Measurements from ENCODE around the gene UBASH3A.
"Not testable (repeated sequence)": the region's sequence is repeated elsewhere in the genome, so short reads cannot be mapped to it uniquely, and the experiment has no call there.

The UBASH3A gene

GRCh38 chr21:42406201-42406621 is 2.5 kb downstream of the UBASH3A start:
- Histone ChIP-seq H3K4me3 (ENCODE audit: low read depth in 1 of 2, low read length in 2 of 2) (no peak overlapping the region), H3K9ac (ENCODE audit: low read length) (no peak overlapping the region)

GRCh38 chr21:42406866-42407265 is 3.2 kb downstream of the UBASH3A start:
- Histone ChIP-seq H3K27ac (ENCODE audit: low read depth, low read length) (no peak overlapping the region), H3K36me3 (ENCODE audit: insufficient read depth, low read length) (no peaks in the 10 kb centered on the region), H3K4me3 (ENCODE audit: low read depth in 1 of 2, low read length in 2 of 2) (no peak overlapping the region), H3K4me1 (ENCODE audit: insufficient read depth, low read length) (no peaks in the 10 kb centered on the region), H3K27me3 (ENCODE audit: control insufficient read depth in 1 of 2, insufficient read depth in 2 of 2, low read length in 2 of 2) (peaks cover 2 to 8% of the 10 kb centered on the region in 2 donors), H3K9ac (ENCODE audit: low read length) (no peak overlapping the region), H3K9me3 (ENCODE audit: low read length) (no peaks in the 10 kb centered on the region)

More at GRCh38 chr21:42406201-42406621, 2.5 kb downstream of the UBASH3A start:
- Histone ChIP-seq H3K27me3 (ENCODE audit: control insufficient read depth in 1 of 2, insufficient read depth in 2 of 2, low read length in 2 of 2) (peaks cover 0 to 2% of the 10 kb centered on the region in 2 donors), H3K9me3 (ENCODE audit: low read length) (no peaks in the 10 kb centered on the region), H3K4me1 (ENCODE audit: insufficient read depth, low read length) (no peaks in the 10 kb centered on the region), H3K36me3 (ENCODE audit: insufficient read depth, low read length) (no peaks in the 10 kb centered on the region), H3K27ac (ENCODE audit: low read depth, low read length) (no peak overlapping the region)

GRCh38 chr21:42407476-42407875 is 3.8 kb downstream of the UBASH3A start:
- H3K4me1 ChIP-seq (ENCODE audit: insufficient read depth, low read length) = no peaks in the 10 kb centered on the region
- H3K4me3 ChIP-seq (ENCODE audit: low read depth in 1 of 2, low read length in 2 of 2) = no peak overlapping the region
- H3K27ac ChIP-seq (ENCODE audit: low read depth, low read length) = no peak overlapping the region
- peaks cover 8% of the 10 kb centered on the region in 2 donors for H3K27me3 ChIP-seq (ENCODE audit: control insufficient read depth in 1 of 2, insufficient read depth in 2 of 2, low read length in 2 of 2)
- no peaks in the 10 kb centered on the region for H3K36me3 ChIP-seq (ENCODE audit: insufficient read depth, low read length)
- no peaks in the 10 kb centered on the region for H3K9me3 ChIP-seq (ENCODE audit: low read length)
- H3K9ac ChIP-seq (ENCODE audit: low read length) = no peak overlapping the region

- not testable (repeated sequence) for H3K4me3 ChIP-seq (ENCODE audit: low read depth in 1 of 2, low read length in 2 of 2); H3K9ac ChIP-seq (ENCODE audit: low read length); H3K9me3 ChIP-seq (ENCODE audit: low read length); H3K27me3 ChIP-seq (ENCODE audit: control insufficient read depth in 1 of 2, insufficient read depth in 2 of 2, low read length in 2 of 2); H3K27ac ChIP-seq (ENCODE audit: low read depth, low read length); H3K4me1 ChIP-seq (ENCODE audit: insufficient read depth, low read length); H3K36me3 ChIP-seq (ENCODE audit: insufficient read depth, low read length)
Observed at GRCh38 chr21:42408718-42409117, 5.0 kb downstream of the UBASH3A start.

GRCh38 chr21:42409366-42409765 is 5.7 kb downstream of the UBASH3A start:
- Histone ChIP-seq H3K27me3 (ENCODE audit: control insufficient read depth in 1 of 2, insufficient read depth in 2 of 2, low read length in 2 of 2) (peaks cover 8 to 9% of the 10 kb centered on the region in 2 donors), H3K4me1 (ENCODE audit: insufficient read depth, low read length) (no peaks in the 10 kb centered on the region), H3K4me3 (ENCODE audit: low read depth in 1 of 2, low read length in 2 of 2) (no peak overlapping the region), H3K36me3 (ENCODE audit: insufficient read depth, low read length) (no peaks in the 10 kb centered on the region), H3K27ac (ENCODE audit: low read depth, low read length) (no peak overlapping the region), H3K9me3 (ENCODE audit: low read length) (no peaks in the 10 kb centered on the region), H3K9ac (ENCODE audit: low read length) (no peak overlapping the region)

- no peak overlapping the region for H3K27ac ChIP-seq (ENCODE audit: low read depth, low read length)
- H3K9ac ChIP-seq (ENCODE audit: low read length) = no peak overlapping the region
- no peak overlapping the region for H3K4me3 ChIP-seq (ENCODE audit: low read depth in 1 of 2, low read length in 2 of 2)
- no peaks in the 10 kb centered on the region for H3K9me3 ChIP-seq (ENCODE audit: low read length)
- no peaks in the 10 kb centered on the region for H3K4me1 ChIP-seq (ENCODE audit: insufficient read depth, low read length)
- H3K27me3 ChIP-seq (ENCODE audit: control insufficient read depth in 1 of 2, insufficient read depth in 2 of 2, low read length in 2 of 2) = peaks cover 8 to 9% of the 10 kb centered on the region in 2 donors
- no peaks in the 10 kb centered on the region for H3K36me3 ChIP-seq (ENCODE audit: insufficient read depth, low read length)
Observed at GRCh38 chr21:42411197-42411869, 7.6 kb downstream of the UBASH3A start.

GRCh38 chr21:42411891-42412635 is 8.4 kb downstream of the UBASH3A start:
- Histone ChIP-seq H3K36me3 (ENCODE audit: insufficient read depth, low read length) (no peaks in the 10 kb centered on the region), H3K4me1 (ENCODE audit: insufficient read depth, low read length) (no peaks in the 10 kb centered on the region), H3K4me3 (ENCODE audit: low read depth in 1 of 2, low read length in 2 of 2) (no peak overlapping the region), H3K27ac (ENCODE audit: low read depth, low read length) (no peak overlapping the region), H3K27me3 (ENCODE audit: control insufficient read depth in 1 of 2, insufficient read depth in 2 of 2, low read length in 2 of 2) (peaks cover 8 to 9% of the 10 kb centered on the region in 2 donors), H3K9ac (ENCODE audit: low read length) (no peak overlapping the region), H3K9me3 (ENCODE audit: low read length) (no peaks in the 10 kb centered on the region)

- no peak overlapping the region for H3K9ac ChIP-seq (ENCODE audit: low read length)
- no peak overlapping the region for H3K4me3 ChIP-seq (ENCODE audit: low read depth in 1 of 2, low read length in 2 of 2)
- H3K9me3 ChIP-seq (ENCODE audit: low read length) = no peaks in the 10 kb centered on the region
- peaks cover 8 to 9% of the 10 kb centered on the region in 2 donors for H3K27me3 ChIP-seq (ENCODE audit: control insufficient read depth in 1 of 2, insufficient read depth in 2 of 2, low read length in 2 of 2)
- no peaks in the 10 kb centered on the region for H3K36me3 ChIP-seq (ENCODE audit: insufficient read depth, low read length)
- H3K4me1 ChIP-seq (ENCODE audit: insufficient read depth, low read length) = no peaks in the 10 kb centered on the region
- no peak overlapping the region for H3K27ac ChIP-seq (ENCODE audit: low read depth, low read length)
Observed at GRCh38 chr21:42412636-42412933, 8.9 kb downstream of the UBASH3A start.

- no peak overlapping the region for H3K4me3 ChIP-seq (ENCODE audit: low read depth in 1 of 2, low read length in 2 of 2)
- H3K9ac ChIP-seq (ENCODE audit: low read length) = no peak overlapping the region
- no peaks in the 10 kb centered on the region for H3K9me3 ChIP-seq (ENCODE audit: low read length)
- H3K27ac ChIP-seq (ENCODE audit: low read depth, low read length) = no peak overlapping the region
- no peaks in the 10 kb centered on the region for H3K4me1 ChIP-seq (ENCODE audit: insufficient read depth, low read length)
- H3K27me3 ChIP-seq (ENCODE audit: control insufficient read depth in 1 of 2, insufficient read depth in 2 of 2, low read length in 2 of 2) = peaks cover 8 to 9% of the 10 kb centered on the region in 2 donors
- H3K36me3 ChIP-seq (ENCODE audit: insufficient read depth, low read length) = no peaks in the 10 kb centered on the region
Observed at GRCh38 chr21:42413093-42413492, 9.4 kb downstream of the UBASH3A start.

GRCh38 chr21:42413500-42413899 is 9.8 kb downstream of the UBASH3A start:
- no peak overlapping the region for H3K27ac ChIP-seq (ENCODE audit: low read depth, low read length)

GRCh38 chr21:42414066-42414465 is 10.4 kb downstream of the UBASH3A start:
- Histone ChIP-seq H3K36me3 (ENCODE audit: insufficient read depth, low read length) (no peaks in the 10 kb centered on the region), H3K4me3 (ENCODE audit: low read depth in 1 of 2, low read length in 2 of 2) (no peak overlapping the region), H3K9ac (ENCODE audit: low read length) (no peak overlapping the region), H3K4me1 (ENCODE audit: insufficient read depth, low read length) (no peaks in the 10 kb centered on the region), H3K9me3 (ENCODE audit: low read length) (no peaks in the 10 kb centered on the region), H3K27me3 (ENCODE audit: control insufficient read depth in 1 of 2, insufficient read depth in 2 of 2, low read length in 2 of 2) (peaks cover 8 to 9% of the 10 kb centered on the region in 2 donors), H3K27ac (ENCODE audit: low read depth, low read length) (no peak overlapping the region)

More at GRCh38 chr21:42413500-42413899, 9.8 kb downstream of the UBASH3A start:
- Histone ChIP-seq H3K9me3 (ENCODE audit: low read length) (no peaks in the 10 kb centered on the region), H3K9ac (ENCODE audit: low read length) (no peak overlapping the region), H3K27me3 (ENCODE audit: control insufficient read depth in 1 of 2, insufficient read depth in 2 of 2, low read length in 2 of 2) (peaks cover 8 to 9% of the 10 kb centered on the region in 2 donors), H3K4me1 (ENCODE audit: insufficient read depth, low read length) (no peaks in the 10 kb centered on the region), H3K36me3 (ENCODE audit: insufficient read depth, low read length) (no peaks in the 10 kb centered on the region), H3K4me3 (ENCODE audit: low read depth in 1 of 2, low read length in 2 of 2) (no peak overlapping the region)

GRCh38 chr21:42414553-42414927 is 10.8 kb downstream of the UBASH3A start:
- H3K27me3 ChIP-seq (ENCODE audit: control insufficient read depth in 1 of 2, insufficient read depth in 2 of 2, low read length in 2 of 2) = peaks cover 8 to 9% of the 10 kb centered on the region in 2 donors
- H3K27ac ChIP-seq (ENCODE audit: low read depth, low read length) = no peak overlapping the region
- H3K9ac ChIP-seq (ENCODE audit: low read length) = no peak overlapping the region
- no peaks in the 10 kb centered on the region for H3K4me1 ChIP-seq (ENCODE audit: insufficient read depth, low read length)
- H3K4me3 ChIP-seq (ENCODE audit: low read depth in 1 of 2, low read length in 2 of 2) = no peak overlapping the region
- H3K36me3 ChIP-seq (ENCODE audit: insufficient read depth, low read length) = no peaks in the 10 kb centered on the region
- no peaks in the 10 kb centered on the region for H3K9me3 ChIP-seq (ENCODE audit: low read length)

Measured in muscle layer of colon (tissue), 2 donors.